Spleen (tissue), 7 donors: ENCODE data around the gene IRX2.

Experiments
- CTCF ChIP-seq, 11 experiments: fragments of 200-600 bp in 7 of 11; fragments of 450-650 bp in 4 of 11; sonication (generic) in 4 of 11; IDR thresholded peaks in 8 of 11; conservative IDR thresholded peaks in 3 of 11; 1 replicate in 7 of 11; 2 replicates in 4 of 11; pipeline versions ENCODE4 v1.4.0 to v1.8.0; 2016 to 2021; ENCODE audit warnings: antibody characterized with exemption in 11 of 11, inconsistent platforms in 4 of 11, mild to moderate bottlenecking in 1 of 11
- POLR2AphosphoS5 ChIP-seq, 3 donors: sonication (generic); formaldehyde crosslinking; IDR thresholded peaks; one replicate each; pipeline ENCODE4 v1.5.1; 2017; ENCODE audit warnings: antibody characterized with exemption in 3 of 3
- donor health status: DM: no; HTN: no; CAD: no; lungs with moderate emphysema.
- donor health status: DM: no; HTN: no; CAD: no.
- donor health status: DM: no; HTN: no; CAD: no.

- TF ChIP-seq CTCF (IDR thresholded peaks at IDR 0.05 in 8 of 11, conservative IDR thresholded peaks at IDR 0.05 in 3 of 11), result no peak
- no peak for TF ChIP-seq POLR2AphosphoS5 (IDR thresholded peaks at IDR 0.05)
These were observed 32.1 kb downstream of the IRX2 start for GRCh38 chr5:2719332-2719731.
